IMR-90 (cell line): ENCODE results near the gene IDH3G. TPM values are rescaled to one million over a fixed set of nuclear protein-coding genes. Genes with fewer than 3 reads are reported as not detected.

Experiments
- ATAC-seq: fragments of 200-7000 bp; cut with Tn5 transposase; 2 replicates; pipeline ENCODE4 v1.9.1; 2020; ENCODE audit warnings: low read depth, mild to moderate bottlenecking, moderate library complexity
- BruUV-seq: library from RNA; stranded (reverse); fragments of 400-500 nt; replicated peaks from 2 replicates; lab custom pipeline; 2021; lab: Mats Ljungman, UMichigan
- CTCF ChIA-PET: fragments of 300-600 bp; formaldehyde crosslinking; extraction: SDS; loops from one replicate; lab custom pipeline; 2021; ENCODE audit warnings: antibody characterized with exemption; lab: Yijun Ruan, JAX
- POLR2A ChIA-PET: fragments of 300-600 bp; sonication (Branson Sonifier 250); formaldehyde crosslinking; loops from one replicate; lab custom pipeline; 2022; ENCODE audit warnings: antibody characterized with exemption; ENCODE audit not compliant: unreplicated experiment; lab: Charles Lee
- DNase-seq: peaks from one replicate; pipeline ENCODE4 v3.0.0; 2013
- H2AFZ ChIP-seq: replicated peaks from 2 replicates; pipeline ENCODE3; 2013; ENCODE audit warnings: low read length, mild to moderate bottlenecking; ENCODE audit not compliant: poor library complexity
- H2AK5ac ChIP-seq: 2 replicates; pipeline ENCODE4 v1.6.1; 2013; ENCODE audit warnings: low read depth, low read length, inconsistent platforms
- H2AK9ac ChIP-seq: replicated peaks from 2 replicates; pipeline ENCODE3; 2013; ENCODE audit warnings: mild to moderate bottlenecking, low read depth, low read length, moderate library complexity; ENCODE audit not compliant: poor library complexity
- H2BK120ac ChIP-seq: 2 replicates; pipeline ENCODE4 v1.6.1; 2013; ENCODE audit warnings: low read depth, low read length, inconsistent platforms
- H2BK15ac ChIP-seq: 3 replicates; pipeline ENCODE4 v1.6.1; 2013; ENCODE audit warnings: low read depth, low read length, inconsistent platforms
- H2BK20ac ChIP-seq: 2 replicates; pipeline ENCODE4 v1.6.1; 2013; ENCODE audit warnings: low read depth, mild to moderate bottlenecking, inconsistent platforms, low read length, moderate library complexity
- H2BK5ac ChIP-seq: 2 replicates; pipeline ENCODE4 v1.6.1; 2013; ENCODE audit warnings: mild to moderate bottlenecking, low read depth, low read length, inconsistent platforms; ENCODE audit not compliant: poor library complexity, severe bottlenecking
- H3K14ac ChIP-seq: replicated peaks from 2 replicates; pipeline ENCODE4 v1.6.1; 2013; ENCODE audit warnings: low read depth, low read length, inconsistent platforms
- H3K18ac ChIP-seq: 2 replicates; pipeline ENCODE4 v1.6.1; 2013; ENCODE audit warnings: low read depth, low read length, control low read depth
- H3K23ac ChIP-seq: 2 replicates; pipeline ENCODE4 v1.6.1; 2013; ENCODE audit warnings: low read depth, low read length, inconsistent platforms
- H3K27ac ChIP-seq: 2 replicates; pipeline ENCODE4 v1.5.1; 2013; ENCODE audit warnings: mild to moderate bottlenecking, control low read depth, low read length; ENCODE audit not compliant: insufficient read depth
- H3K27me3 ChIP-seq: 2 replicates; pipeline ENCODE4 v1.6.1; 2013; ENCODE audit warnings: low read length; ENCODE audit not compliant: control insufficient read depth, insufficient read depth
- H3K36me3 ChIP-seq: 2 replicates; pipeline ENCODE4 v1.6.1; 2013; ENCODE audit warnings: low read length, mixed read lengths; ENCODE audit not compliant: control insufficient read depth, insufficient read depth
- H3K4ac ChIP-seq: 2 replicates; pipeline ENCODE4 v1.6.1; 2013; ENCODE audit warnings: low read depth, low read length, inconsistent platforms
- H3K4me1 ChIP-seq: 2 replicates; pipeline ENCODE4 v1.6.1; 2013; ENCODE audit warnings: low read length, mixed read lengths; ENCODE audit not compliant: control insufficient read depth, insufficient read depth
- H3K4me2 ChIP-seq: 2 replicates; pipeline ENCODE4 v1.6.1; 2013; ENCODE audit warnings: low read depth, mild to moderate bottlenecking, control low read depth, low read length, moderate library complexity
- H3K4me3 ChIP-seq: 2 replicates; pipeline ENCODE4 v1.5.1; 2013; ENCODE audit warnings: low read depth, mild to moderate bottlenecking, control low read depth, low read length, moderate library complexity; ENCODE audit not compliant: insufficient read depth
- H3K56ac ChIP-seq: 2 replicates; pipeline ENCODE4 v1.6.1; 2013; ENCODE audit warnings: low read length, inconsistent platforms; ENCODE audit not compliant: insufficient read depth; ENCODE audit errors: extremely low read depth
- H3K79me1 ChIP-seq, 2 experiments: 2 replicates each; pipeline ENCODE4 v1.6.1; 2013; ENCODE audit warnings: low read length in 2 of 2, inconsistent platforms in 1 of 2, low read depth in 1 of 2
- H3K9ac ChIP-seq: 2 replicates; pipeline ENCODE4 v1.6.1; 2013; ENCODE audit warnings: low read depth, low read length, control low read depth
- H3K9me1 ChIP-seq: 2 replicates; pipeline ENCODE4 v1.6.1; 2013; ENCODE audit warnings: low read length, inconsistent platforms; ENCODE audit not compliant: insufficient read depth
- H3K9me3 ChIP-seq: 2 replicates; pipeline ENCODE4 v1.6.1; 2013; ENCODE audit warnings: low read length; ENCODE audit not compliant: control insufficient read depth, insufficient read depth
- H4K20me1 ChIP-seq: 2 replicates; pipeline ENCODE4 v1.6.1; 2013; ENCODE audit warnings: low read length, inconsistent platforms; ENCODE audit not compliant: insufficient read depth
- H4K5ac ChIP-seq: 2 replicates; pipeline ENCODE4 v1.6.1; 2013; ENCODE audit warnings: mild to moderate bottlenecking, low read depth, low read length, control low read depth
- H4K8ac ChIP-seq, 2 experiments: 2 replicates each; pipeline ENCODE4 v1.6.1; 2013; ENCODE audit warnings: low read depth in 2 of 2, low read length in 2 of 2, control low read depth in 1 of 2, inconsistent platforms in 1 of 2
- H4K91ac ChIP-seq: 2 replicates; pipeline ENCODE4 v1.6.1; 2013; ENCODE audit warnings: low read depth, low read length, inconsistent platforms; ENCODE audit not compliant: insufficient read depth
- CEBPB ChIP-seq: IDR thresholded peaks from 2 replicates; pipeline ENCODE4 v1.6.1; 2012; ENCODE audit warnings: low read depth, low read length, improper control_type of control experiment
- CHD1 ChIP-seq: IDR thresholded peaks from 2 replicates; pipeline ENCODE4 v1.6.1; 2012; ENCODE audit warnings: low read depth, low read length, improper control_type of control experiment
- CTCF ChIP-seq: conservative IDR thresholded peaks from 2 replicates; pipeline ENCODE4 v1.5.1; 2012; ENCODE audit warnings: mild to moderate bottlenecking, low read depth, low read length, improper control_type of control experiment
- MAZ ChIP-seq: IDR thresholded peaks from 2 replicates; pipeline ENCODE4 v1.6.1; 2012; ENCODE audit warnings: low read depth, mild to moderate bottlenecking, low read length, improper control_type of control experiment, moderate library complexity, borderline replicate concordance
- MXI1 ChIP-seq: IDR thresholded peaks from 2 replicates; pipeline ENCODE4 v1.6.1; 2012; ENCODE audit warnings: low read depth, mild to moderate bottlenecking, low read length, moderate library complexity, borderline replicate concordance
- RAD21 ChIP-seq: IDR thresholded peaks from 2 replicates; pipeline ENCODE4 v1.6.1; 2012; ENCODE audit warnings: low read length, improper control_type of control experiment
- SMC3 ChIP-seq: fragments of 150-350 bp; IDR thresholded peaks from 2 replicates; pipeline ENCODE4 v1.6.1; 2016; ENCODE audit warnings: low read depth, mild to moderate bottlenecking, antibody characterized with exemption, low read length, moderate library complexity
- USF2 ChIP-seq: fragments of 150-350 bp; IDR thresholded peaks from 2 replicates; pipeline ENCODE4 v1.6.1; 2017; ENCODE audit warnings: mild to moderate bottlenecking, antibody characterized with exemption, low read length, low read depth
- whole genome bisulfite sequencing, 2 experiments: methylation state at CpG; one replicate each; pipeline versions ENCODE4 v1.1.5 to v1.1.7; 2013; ENCODE audit warnings: missing lambda C conversion rate in 2 of 2; ENCODE audit not compliant: insufficient read length in 1 of 2; ENCODE audit errors: extremely low coverage in 2 of 2; 5-methylcytosine and 5-hydroxymethylcytosine counted together
- dilution Hi-C: fragments of 300-500 bp; cut with HindIII; formaldehyde crosslinking; loops from one replicate; pipeline ENCODE4 v1.14.3; 2018; ENCODE audit warnings: low sequenced_read_pairs; ENCODE audit not compliant: unreplicated experiment
- in situ Hi-C: fragments of 300-500 bp; cut with MboI; formaldehyde crosslinking; loops from 3 replicates; pipeline ENCODE4 v1.14.3; 2019; ENCODE audit warnings: low sequenced_read_pairs, inconsistent platforms, mixed read lengths
- intact Hi-C: fragments of 100-400 bp; cut with micrococcal nuclease; formaldehyde crosslinking; loops from 2 replicates; pipeline ENCODE4 v1.10.0; 2022
- polyA plus RNA-seq, 3 experiments: library from polyadenylated mRNA; depleted of rRNA; stranded (reverse); fragments of >200 nt; gene quantifications; 2 replicates each; pipeline ENCODE4 v1.2.3, GENCODE V29; 2012; ENCODE audit warnings: low replicate concordance in 1 of 3
- total RNA-seq: library from RNA; depleted of rRNA; stranded (reverse); fragments of >200 nt; gene quantifications from 2 replicates; pipeline ENCODE4 v1.2.3, GENCODE V29; 2012

IDH3G gene
- total and polyA plus RNA-seq, 2 of the 4 experiments (the other 2 are of a cell fraction): 79.4 to 85.7 TPM

- in situ Hi-C loops (loop anchor here (10.0 kb wide), 1 partner anchor 201 kb away; no protein-coding TSS in a partner anchor), intact Hi-C loops (loop anchor here (1.0 kb wide), 2 partner anchors 183 to 189 kb away; no protein-coding TSS in a partner anchor), dilution Hi-C loops (no loop called here)
- Histone ChIP-seq H3K14ac (no peak within 1 kb of the TSS; the same call in 1 of the 2 replicates), H2BK15ac (no peak within 1 kb of the TSS; the same call in 2 of the 3 replicates), H2AK9ac (peak within 1 kb of the TSS; percentile 94), H3K36me3 (no peaks in the 10 kb centered on the region; the same call in 1 of the 2 replicates), H3K56ac (no peak within 1 kb of the TSS), H4K5ac (peak within 1 kb of the TSS; percentile 27; the same call in 1 of the 2 replicates), H2BK20ac (no peak within 1 kb of the TSS), H3K23ac (no peak within 1 kb of the TSS), H3K27ac (peak within 1 kb of the TSS; percentile 94), H3K9me3 (no peaks in the 10 kb centered on the region; the same call in 1 of the 2 replicates), H2AK5ac (peak within 1 kb of the TSS; percentile 88), H4K20me1 (no peaks in the 10 kb centered on the region; the same call in 1 of the 2 replicates), H3K18ac (0 out of 2 replicates have a peak within 1 kb of the TSS, but pooled peaks have one; percentile 7), H3K4me2 (peak within 1 kb of the TSS; percentile 93), H3K4me1 (peaks cover 17% of the 10 kb centered on the region), H3K4ac (peak within 1 kb of the TSS; percentile 94), H2AFZ (peak within 1 kb of the TSS; percentile 84), H4K8ac (peak within 1 kb of the TSS in 1 of 2 experiments; percentile 53; a peak in 1 of 4 replicates), H3K4me3 (peak within 1 kb of the TSS; percentile 43), H2BK5ac (peak within 1 kb of the TSS; percentile 46), H2BK120ac (no peak within 1 kb of the TSS), H3K27me3 (no peaks in the 10 kb centered on the region), H3K79me1 (peaks cover 0 to 17% of the 10 kb centered on the region in 2 experiments; a peak in 2 of 4 replicates), H4K91ac (peak within 1 kb of the TSS; percentile 91; the same call in 1 of the 2 replicates), H3K9ac (peak within 1 kb of the TSS; percentile 74), H3K9me1 (no peaks in the 10 kb centered on the region)
- peak; percentile 72 for TF ChIP-seq CTCF
- peak; percentile 56; the same call in 1 of the 2 replicates for TF ChIP-seq MXI1
- TF ChIP-seq USF2: no peak
- no peak for TF ChIP-seq CHD1
- peak; percentile 77; the same call in 1 of the 2 replicates for TF ChIP-seq MAZ
- peak; percentile 67 for TF ChIP-seq SMC3
- peak; percentile 80 for TF ChIP-seq RAD21
- 0 out of 2 replicates have a peak, but pooled peaks have one; percentile 11 for TF ChIP-seq CEBPB
- POLR2A ChIA-PET: no interaction called here
- BruUV-seq: no TSS peak
- CTCF ChIA-PET: interaction anchor here (1.5 kb wide), 1 partner anchor 10 kb away, joined by 3 read pairs; no protein-coding TSS in a partner anchor
- ATAC-seq (peak; percentile 66), DNase-seq (peak; percentile 58)
- WGBS, 2 experiments: 47% methylated on average over 3 of the region's 26 CpGs; no CpG with 5 or more reads in 1 of the 2 experiments
Measured at GRCh38 chrX:153763989-153764755, 30.0 kb downstream of the IDH3G start, which contains the start of gene PLXNB3. TSS of gene PLXNB3 (plus strand) at chrX:153764249. CDS start at chrX:153765536, 1,287 bp downstream.
